Body of pancreas (tissue), 4 donors: ENCODE results near the gene MRPS15.

Source experiments
- CTCF ChIP-seq, 7 experiments: fragments of 450-650 bp in 4 of 7; fragments of 200-600 bp in 3 of 7; sonication (generic) in 3 of 7; IDR thresholded peaks; one replicate each; pipeline ENCODE4 v1.5.1; 2016 to 2019; ENCODE audit warnings: antibody characterized with exemption in 7 of 7
- POLR2A ChIP-seq, 3 donors: fragments of 450-650 bp; IDR thresholded peaks; one replicate each; pipeline ENCODE4 v1.6.1; 2016; ENCODE audit warnings: antibody characterized with exemption in 3 of 3, mild to moderate bottlenecking in 2 of 3

- no peak for TF ChIP-seq CTCF (IDR thresholded peaks at IDR 0.05)
- TF ChIP-seq POLR2A (IDR thresholded peaks at IDR 0.05), result no peak
Measured at GRCh38 chr1:36484099-36484498, 19.9 kb upstream of the MRPS15 start.
